Measurements from ENCODE around the gene STMN1. TPM values are rescaled to one million over a fixed set of nuclear protein-coding genes. Genes with fewer than 3 reads are reported as not detected.

Gene STMN1
- total and polyA plus RNA-seq, 2 of the 8 experiments (the other 6 are each of a cell fraction or from before 2014, with no cell fraction given) = 116 to 564 TPM

GRCh38 chr1:25902462-25902861 lies 3.8 kb downstream of the STMN1 start:
- no peak overlapping the region for H2AK5ac ChIP-seq (ENCODE audit: low read depth, low read length)
- H3K4ac ChIP-seq (replicated peaks; ENCODE audit: insufficient read length, low read depth, low read length) = no peak overlapping the region
- no peak overlapping the region for H4K91ac ChIP-seq (replicated peaks; ENCODE audit: insufficient read length, low read length)
- no peak overlapping the region for H3K14ac ChIP-seq (ENCODE audit: insufficient read length)
- H3K9me3 ChIP-seq (ENCODE audit: insufficient read depth in 2 of 2, low read depth in 1 of 2, low read length in 1 of 2) = no peaks in the 10 kb centered on the region
- H3K36me3 ChIP-seq (ENCODE audit: control insufficient read depth in 2 of 4, insufficient read depth in 4 of 4, low read length in 3 of 4) = peaks cover 25 to 58% (median 45%) of the 10 kb centered on the region in 4 experiments
- no peak overlapping the region for H3K23ac ChIP-seq (ENCODE audit: insufficient read length)
- FAIRE-seq = no peak
- peaks cover 2 to 19% of the 10 kb centered on the region in 2 experiments for H4K20me1 ChIP-seq (replicated peaks in 1 of 2; ENCODE audit: control insufficient read depth in 1 of 2, insufficient read depth in 2 of 2, low read length in 2 of 2)
- H3K79me2 ChIP-seq (ENCODE audit: control insufficient read depth in 1 of 2, insufficient read depth in 2 of 2, low read length in 2 of 2) = peaks cover 15 to 34% of the 10 kb centered on the region in 2 experiments
- no peak overlapping the region for H2BK12ac ChIP-seq (ENCODE audit: low read depth, low read length)
- no peak overlapping the region for H2BK20ac ChIP-seq (ENCODE audit: low read length)
- no peak overlapping the region for H2BK5ac ChIP-seq (ENCODE audit: low read depth, low read length)
- DNase-seq (ENCODE audit: low read depth in 1 of 2, low spot score in 2 of 2) = no peak
- H3K27ac ChIP-seq (ENCODE audit: low read depth, low read length) = no peak overlapping the region
- WGBS, 2 experiments (ENCODE audit: extremely low coverage in 1 of 2, insufficient coverage in 1 of 2, insufficient read length in 1 of 2, insufficient replicate concordance in 2 of 2, low coverage in 1 of 2, low lambda C conversion rate in 2 of 2, missing lambda C conversion rate in 1 of 2) = 92% methylated on average over 3 of the region's 3 CpGs; no CpG with 5 or more reads in 1 of the 2 experiments
- H3K9ac ChIP-seq (replicated peaks in 1 of 4; ENCODE audit: extremely low read depth in 1 of 4, low read depth in 3 of 4, low read length in 3 of 4) = no peak overlapping the region
- no peak overlapping the region for H4K8ac ChIP-seq (ENCODE audit: extremely low read depth, insufficient read depth, low read length)
- no peak overlapping the region for H3K18ac ChIP-seq (ENCODE audit: extremely low read depth, low read length)
- no peak overlapping the region for H3K56ac ChIP-seq (replicated peaks; ENCODE audit: insufficient read length, low read depth, low read length)
- CTCF ChIA-PET (ENCODE audit: partially characterized antibody) = interaction anchor here (0.6 to 16.4 kb wide), 8 partner anchors 9 to 332 kb away, joined by 4 to 330 read pairs (median 6); partner anchors contain the start of genes CEP85, PAFAH2 and PAQR7
- H3K4me2 ChIP-seq (ENCODE audit: insufficient read depth in 1 of 2, low read depth in 2 of 2, low read length in 2 of 2) = no peak overlapping the region
- TF ChIP-seq TAF1 (IDR thresholded peaks at IDR 0.05; ENCODE audit: low read depth, low read length) (no peak), USF2 (IDR thresholded peaks at IDR 0.05; ENCODE audit: low read length) (no peak), SIRT6 (IDR thresholded peaks at IDR 0.05; ENCODE audit: low read length) (no peak), MAFK (IDR thresholded peaks at IDR 0.05; ENCODE audit: low read depth, low read length) (no peak), HDAC6 (IDR thresholded peaks at IDR 0.05; ENCODE audit: low read depth, low read length) (no peak), TBP (IDR thresholded peaks at IDR 0.05; ENCODE audit: low read depth, low read length) (no peak), TCF12 (IDR thresholded peaks at IDR 0.05; ENCODE audit: low read depth, low read length) (no peak), NANOG (IDR thresholded peaks at IDR 0.05; ENCODE audit: insufficient read depth, low read depth, low read length, poor library complexity, severe bottlenecking) (no peak), ATF2 (IDR thresholded peaks at IDR 0.05; ENCODE audit: low read length) (no peak), BRCA1 (IDR thresholded peaks at IDR 0.05; ENCODE audit: low read depth, low read length) (no peak), TEAD4 (IDR thresholded peaks at IDR 0.05; ENCODE audit: low read depth, low read length) (no peak)
- peaks cover 8% of the 10 kb centered on the region; the same call in 1 of the 2 replicates for H3K23me2 ChIP-seq (ENCODE audit: low read depth, low read length)
- H4K5ac ChIP-seq (ENCODE audit: insufficient read length, low read depth, low read length) = no peak overlapping the region
- 0 out of 2 replicates have a peak, but pooled peaks cover 3% of the 10 kb centered on the region for H3K79me1 ChIP-seq (ENCODE audit: low read depth, low read length)
- H3K4me1 ChIP-seq (replicated peaks in 1 of 4; ENCODE audit: control insufficient read depth in 3 of 4, insufficient read depth in 4 of 4, low read length in 3 of 4) = peaks cover 5 to 11% (median 8%) of the 10 kb centered on the region in 4 experiments; a peak in 6 of 7 replicates
- H2BK120ac ChIP-seq (replicated peaks; ENCODE audit: low read depth, low read length) = no peak overlapping the region
- H2BK15ac ChIP-seq (ENCODE audit: low read length) = no peak overlapping the region
- no peaks in the 10 kb centered on the region for H3K27me3 ChIP-seq (replicated peaks in 1 of 4; ENCODE audit: control insufficient read depth in 3 of 4, extremely low read depth in 1 of 4, insufficient read depth in 3 of 4, low read length in 3 of 4)
- H2AFZ ChIP-seq (ENCODE audit: low read length) = no peak overlapping the region
- H3K4me3 ChIP-seq (ENCODE audit: extremely low read depth in 1 of 4, insufficient read depth in 2 of 4, low read depth in 3 of 4, low read length in 4 of 4) = no peak overlapping the region
- POLR2A ChIA-PET (ENCODE audit: partially characterized antibody) = interaction anchor here (0.6 to 4.5 kb wide), 6 partner anchors 10 to 127 kb away, joined by 3 to 17 read pairs (median 4); no protein-coding TSS in a partner anchor

All from H1 (cell line).